Activated CD4-positive, alpha-beta T cell treated with anti-CD3 and anti-CD28 coated beads for 48 hours (primary cell): ENCODE data around the gene PES1.
"Not testable (repeated sequence)": the region's sequence is repeated elsewhere in the genome, so short reads cannot be mapped to it uniquely, and the experiment has no call there.

ENCODE experiments used
- DNase-seq: peaks from one replicate; pipeline ENCODE4 v3.0.0-alpha.2; 2020

PES1 gene

GRCh38 chr22:30551813-30552212, 39.9 kb downstream of the PES1 start:
- not testable (repeated sequence) for DNase-seq

DNA sequence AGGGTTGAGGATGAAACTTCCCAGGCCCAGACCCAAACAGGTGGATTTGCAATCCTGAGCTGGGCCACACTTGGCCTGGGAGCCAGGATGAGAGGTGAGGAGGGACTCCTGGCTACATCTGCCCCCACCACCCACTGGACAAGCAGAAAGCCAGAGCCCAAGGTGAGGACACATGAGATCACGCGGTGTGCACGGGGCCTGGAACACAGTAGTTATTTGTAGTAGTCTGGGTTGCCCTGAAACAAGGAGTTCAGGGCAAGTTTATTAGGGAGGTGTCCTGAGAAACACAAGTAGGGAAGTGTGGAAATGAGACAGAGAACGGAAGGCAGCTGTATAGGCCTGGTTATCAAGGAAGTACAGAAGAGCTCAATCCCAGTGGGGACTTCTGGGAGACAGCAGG, 44.5 kb downstream of the PES1 start:
- DNase-seq = no peak

- DNase-seq = no peak
Observed at GRCh38 chr22:30546616-30547015, 45.1 kb downstream of the PES1 start, which contains the start of gene SEC14L6. Gene SEC14L6 (minus strand): TSS chr22:30546741. CDS start chr22:30546682, 59 bp downstream.

DNA sequence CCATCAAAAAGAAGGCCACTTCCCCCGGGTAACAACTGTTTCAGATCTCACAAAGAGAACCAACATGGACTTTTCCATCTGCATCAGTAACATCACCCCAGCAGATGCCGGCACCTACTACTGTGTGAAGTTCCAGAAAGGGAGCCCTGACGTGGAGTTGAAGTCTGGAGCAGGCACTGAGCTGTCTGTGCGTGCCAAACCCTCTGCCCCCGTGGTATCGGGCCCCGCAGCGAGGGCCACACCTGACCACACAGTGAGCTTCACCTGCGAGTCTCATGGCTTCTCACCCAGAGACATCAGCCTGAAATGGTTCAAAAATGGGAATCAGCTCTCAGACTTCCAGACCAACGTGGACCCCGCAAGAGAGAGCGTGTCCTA, 48.9 kb downstream of the PES1 start:
- DNase-seq = no peak

- DNase-seq = no peak
Observed at GRCh38 chr22:30541961-30542810, 49.5 kb downstream of the PES1 start.

GRCh38 chr22:30541511-30541910, 50.2 kb downstream of the PES1 start:
- not testable (repeated sequence) for DNase-seq

DNA sequence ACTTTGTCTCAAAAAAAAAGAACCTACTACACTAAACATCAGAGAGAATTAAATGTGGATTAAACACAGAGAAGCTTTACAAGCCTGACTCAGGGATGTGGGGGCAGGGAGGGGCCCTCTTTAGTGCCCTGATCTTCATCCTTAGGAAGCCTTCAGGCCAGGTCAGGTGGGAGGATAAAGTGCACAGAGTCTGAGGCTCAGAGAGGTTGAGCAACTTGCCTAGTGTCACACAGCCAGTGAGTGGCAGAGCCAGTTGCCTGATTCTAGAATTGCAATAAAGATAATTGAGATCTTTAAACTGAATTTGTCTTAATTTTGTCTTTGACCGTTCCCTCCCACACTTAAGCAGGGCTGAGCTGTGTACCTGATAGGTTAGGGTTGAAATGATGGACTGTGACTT, 52.3 kb downstream of the PES1 start:
- DNase-seq = no peak

DNA sequence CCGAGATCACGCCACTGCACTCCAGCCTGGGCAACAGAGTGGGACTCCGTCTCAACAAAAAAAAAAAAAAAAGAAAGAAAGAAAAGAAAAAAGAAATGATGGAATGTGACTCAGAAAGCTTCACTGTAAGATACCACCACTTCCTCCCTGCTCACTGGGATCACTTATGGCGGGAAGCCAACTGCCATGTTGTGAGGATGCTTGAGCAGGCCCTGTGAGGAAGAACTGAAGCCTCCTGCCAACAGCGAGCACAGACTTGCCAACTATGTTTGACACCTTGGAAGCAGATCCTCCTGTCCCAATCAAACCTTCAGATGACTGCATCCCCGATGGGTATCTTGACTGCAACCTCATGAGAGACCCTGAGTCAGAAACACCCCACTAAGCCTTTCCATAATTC, 53.4 kb downstream of the PES1 start:
- no peak for DNase-seq

DNA sequence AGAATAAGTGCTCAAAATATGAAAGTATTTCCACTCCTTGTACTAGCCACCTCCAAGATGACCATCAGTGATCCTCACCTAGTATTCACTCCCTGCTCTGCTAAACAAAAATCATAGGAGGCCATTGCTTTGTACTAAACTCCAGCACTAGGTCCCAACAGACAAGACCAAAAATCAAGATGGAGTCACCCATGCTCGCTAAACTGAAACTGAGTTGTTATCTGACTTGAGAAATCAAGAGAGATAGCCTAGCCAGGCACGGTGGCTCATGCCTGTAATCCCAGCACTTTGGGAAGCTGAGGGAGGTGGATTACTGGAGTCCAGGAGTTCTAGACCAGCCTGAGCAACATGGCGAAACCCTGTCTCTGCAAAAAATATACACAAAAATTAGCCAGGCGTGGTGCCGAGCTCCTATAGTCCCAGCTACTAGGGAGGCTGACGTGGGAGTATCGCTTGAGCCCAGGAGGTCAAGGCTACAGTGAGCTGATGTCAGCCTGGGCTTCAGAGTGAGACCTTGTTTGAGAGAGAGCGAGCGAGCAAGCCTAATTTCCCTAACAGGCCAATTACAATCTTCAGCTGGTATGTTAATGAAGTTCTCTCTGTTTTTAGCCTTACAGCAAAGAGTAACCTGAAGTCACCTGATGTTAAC, 54.5 kb downstream of the PES1 start:
- no peak for DNase-seq

GRCh38 chr22:30535182-30535581, 56.5 kb downstream of the PES1 start:
- DNase-seq = no peak

- no peak for DNase-seq
Observed at GRCh38 chr22:30531651-30532608, 59.8 kb downstream of the PES1 start.

GRCh38 chr22:30526656-30527055, 65.1 kb downstream of the PES1 start:
- DNase-seq = no peak
